HCT116 (cell line): ENCODE data around the gene UBE2L3.

Source experiments
- CTCF ChIP-seq, 3 experiments: fragments of 200-600 bp in 1 of 3; sonication (generic) in 1 of 3; IDR thresholded peaks in 2 of 3; conservative IDR thresholded peaks in 1 of 3; 2 replicates each; pipeline ENCODE4 v1.5.1; 2012 to 2017; ENCODE audit warnings: low read depth in 2 of 3, low read length in 2 of 3, antibody characterized with exemption in 1 of 3, borderline replicate concordance in 1 of 3, control low read depth in 1 of 3, mild to moderate bottlenecking in 1 of 3, mixed read lengths in 1 of 3, mixed run types in 1 of 3, moderate library complexity in 1 of 3; ENCODE audit not compliant: insufficient read depth in 1 of 3
- EZH2 ChIP-seq: fragments of 200-600 bp; sonication (generic); IDR thresholded peaks from 2 replicates; pipeline ENCODE4 v1.6.1; 2017; ENCODE audit warnings: antibody characterized with exemption, mixed run types
- FOSL1 ChIP-seq: IDR thresholded peaks from 2 replicates; pipeline ENCODE4 v1.6.1; 2012; ENCODE audit warnings: low read depth
- POLR2A ChIP-seq: IDR thresholded peaks from 2 replicates; pipeline ENCODE4 v1.7.0; 2011; ENCODE audit warnings: borderline replicate concordance; ENCODE audit not compliant: insufficient read depth, insufficient read length; ENCODE audit errors: extremely low read depth
- POLR2AphosphoS5 ChIP-seq: IDR thresholded peaks from 2 replicates; pipeline ENCODE4 v1.6.1; 2011; ENCODE audit warnings: mild to moderate bottlenecking, low read depth, low read length, moderate library complexity
- RAD21 ChIP-seq: IDR thresholded peaks from 2 replicates; pipeline ENCODE4 v1.6.1; 2012; ENCODE audit warnings: low read depth, mild to moderate bottlenecking
- REST ChIP-seq: IDR thresholded peaks from 2 replicates; pipeline ENCODE4 v1.6.1; 2012; ENCODE audit warnings: low read depth
- SIN3A ChIP-seq: IDR thresholded peaks from 2 replicates; pipeline ENCODE4 v1.6.1; 2012; ENCODE audit warnings: low read depth
- YY1 ChIP-seq: IDR thresholded peaks from 2 replicates; pipeline ENCODE4 v1.6.1; 2011; ENCODE audit warnings: low read length, low read depth, moderate library complexity, mild to moderate bottlenecking; ENCODE audit not compliant: insufficient replicate concordance; ENCODE audit errors: extremely low read depth
- ZBTB33 ChIP-seq: IDR thresholded peaks from 2 replicates; pipeline ENCODE4 v1.6.1; 2011; ENCODE audit warnings: mild to moderate bottlenecking, low read length, moderate library complexity; ENCODE audit not compliant: insufficient replicate concordance; ENCODE audit errors: extremely low read depth

GRCh38 chr22:21641789-21642583, 74.5 kb downstream of the UBE2L3 start, which contains the start of gene SDF2L1:
- TF ChIP-seq RAD21: no peak
- TF ChIP-seq POLR2A: peak; percentile 46
- TF ChIP-seq SIN3A: peak; percentile 81
- no peak for TF ChIP-seq EZH2
- no peak for TF ChIP-seq REST
- TF ChIP-seq CTCF (IDR thresholded peaks at IDR 0.05 in 2 of 3, conservative IDR thresholded peaks at IDR 0.05 in 1 of 3; ENCODE audit: borderline replicate concordance in 1 of 3, insufficient read depth in 1 of 3, low read depth in 2 of 3, low read length in 2 of 3): no peak
- peak; percentile 72 for TF ChIP-seq POLR2AphosphoS5
- TF ChIP-seq FOSL1: no peak
- TF ChIP-seq ZBTB33: peak; percentile 15
- no peak for TF ChIP-seq YY1
